T-helper 22 cell (primary cell): ENCODE measurements around the gene VSIG4.

Experiments used
- DNase-seq: peaks from one replicate; pipeline ENCODE4 v3.0.0-alpha.2; 2020; ENCODE audit warnings: low read depth

VSIG4 gene

DNA sequence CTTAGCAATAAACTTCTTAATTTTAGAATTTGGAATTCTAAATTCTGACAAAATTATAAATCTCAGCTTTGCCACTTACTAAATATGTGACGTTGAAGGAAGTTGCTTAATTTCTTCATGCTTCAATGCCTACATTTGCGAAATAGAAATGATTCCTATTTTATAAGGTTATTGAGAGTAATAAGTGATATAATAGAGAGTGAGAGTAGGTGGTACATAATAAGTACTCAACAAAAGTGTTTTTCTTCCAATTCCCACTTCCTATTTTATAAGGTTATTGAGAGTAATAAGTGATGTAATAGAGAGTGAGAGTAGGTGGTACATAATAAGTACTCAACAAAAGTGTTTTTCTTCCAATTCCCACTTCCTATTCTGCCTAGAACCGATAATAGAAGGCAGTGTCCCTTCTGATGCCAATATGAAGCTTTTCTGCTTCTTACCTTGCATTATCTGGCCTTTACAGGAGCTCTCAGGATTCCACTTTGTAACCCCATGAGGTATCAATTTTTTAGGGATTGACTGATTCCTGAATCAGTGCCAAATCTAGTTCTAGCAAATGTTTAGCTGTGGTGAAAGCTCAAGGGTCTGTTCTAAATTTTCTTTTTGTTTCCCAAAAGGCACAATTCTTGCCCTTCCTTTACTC lies 31.4 kb downstream of the VSIG4 start:
- no peak for DNase-seq

DNA sequence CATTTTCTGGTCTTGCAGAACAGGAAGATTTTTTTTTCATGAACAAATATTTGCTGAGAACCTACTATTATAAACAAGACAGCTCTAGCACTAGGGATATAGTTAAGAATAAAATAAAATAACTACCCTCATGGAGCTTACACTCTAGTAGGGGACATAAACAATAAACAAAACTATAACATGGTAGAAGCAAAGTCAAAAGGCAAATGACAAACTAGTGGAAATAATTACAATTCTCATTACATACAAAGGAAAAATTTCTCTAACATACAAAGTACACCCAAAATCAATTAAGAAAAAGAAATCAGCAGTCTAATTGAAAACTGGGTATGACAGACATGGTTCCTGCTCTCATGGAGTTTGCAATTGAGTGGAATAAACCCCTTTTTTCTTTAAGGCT lies 32.0 kb downstream of the VSIG4 start:
- no peak for DNase-seq

DNA sequence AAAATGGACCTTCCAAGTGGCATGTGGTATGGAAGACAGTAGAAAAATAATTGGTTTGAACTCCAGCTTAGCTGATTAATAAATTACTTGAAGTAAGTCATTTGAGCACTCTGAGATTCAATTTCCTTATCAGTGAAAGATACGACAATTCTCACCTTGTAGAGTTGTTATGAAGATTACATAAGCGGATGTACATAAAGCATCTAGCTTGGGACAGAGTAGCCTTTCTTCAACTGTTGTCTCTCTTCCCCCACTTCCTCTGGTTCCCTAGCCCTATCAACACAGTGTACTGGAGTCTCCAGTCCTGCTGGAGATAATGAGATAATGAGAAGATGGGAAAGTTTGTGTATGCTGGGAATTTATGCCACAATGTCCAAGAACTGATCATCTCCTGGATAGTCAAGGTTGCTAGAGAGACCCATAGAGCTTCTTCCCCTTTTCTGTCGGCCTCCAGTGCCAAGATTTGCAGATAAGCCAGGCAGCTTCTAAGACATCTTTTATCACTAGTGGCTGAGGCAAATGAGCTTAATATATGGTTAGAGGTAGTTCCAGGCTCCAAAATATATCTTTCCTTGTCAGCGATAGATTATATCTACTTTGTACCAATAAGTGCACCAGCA lies 33.9 kb downstream of the VSIG4 start:
- no peak for DNase-seq

DNA sequence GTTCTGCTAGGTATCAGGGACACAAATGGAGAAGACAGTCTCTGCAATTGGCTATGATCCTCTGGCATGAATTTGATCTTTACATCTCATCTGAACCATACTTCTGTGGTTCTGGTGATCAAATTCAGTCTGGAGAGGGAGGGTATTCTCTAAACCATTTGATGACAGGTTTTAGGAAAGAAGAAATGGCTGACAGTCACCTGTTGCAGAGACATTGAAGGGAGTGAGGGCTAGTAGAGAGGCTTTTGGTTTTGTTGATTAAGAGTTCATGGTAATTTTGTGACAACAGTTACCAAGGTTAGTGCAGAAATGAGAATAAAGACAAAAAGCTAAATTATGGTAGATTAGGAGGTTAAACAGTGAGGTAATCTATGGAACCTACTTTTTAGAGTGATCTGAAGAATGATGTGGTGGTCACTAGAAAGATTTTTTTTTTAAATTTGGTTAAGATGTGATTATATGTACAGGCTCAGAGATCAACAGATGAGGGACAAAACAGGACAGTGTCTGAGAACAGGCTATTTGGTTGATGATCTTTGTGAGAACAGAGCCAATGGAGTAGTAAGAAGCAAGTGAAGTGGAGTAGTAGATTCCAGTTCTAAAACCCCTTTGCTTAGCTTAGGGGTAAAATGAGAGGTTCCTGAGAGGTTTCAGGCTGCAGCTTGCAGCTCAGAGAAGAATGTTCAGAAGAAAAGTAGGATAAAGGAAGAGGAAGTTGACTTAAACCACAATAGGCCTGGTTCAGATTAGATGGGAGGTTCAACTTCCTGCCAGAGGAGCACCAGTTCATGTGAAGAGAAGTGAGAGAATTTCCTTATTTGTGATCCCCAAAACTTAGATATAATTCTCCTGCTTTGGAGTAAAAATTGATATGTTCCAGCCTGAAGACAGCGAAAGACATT lies 34.7 kb downstream of the VSIG4 start:
- DNase-seq: no peak

DNA sequence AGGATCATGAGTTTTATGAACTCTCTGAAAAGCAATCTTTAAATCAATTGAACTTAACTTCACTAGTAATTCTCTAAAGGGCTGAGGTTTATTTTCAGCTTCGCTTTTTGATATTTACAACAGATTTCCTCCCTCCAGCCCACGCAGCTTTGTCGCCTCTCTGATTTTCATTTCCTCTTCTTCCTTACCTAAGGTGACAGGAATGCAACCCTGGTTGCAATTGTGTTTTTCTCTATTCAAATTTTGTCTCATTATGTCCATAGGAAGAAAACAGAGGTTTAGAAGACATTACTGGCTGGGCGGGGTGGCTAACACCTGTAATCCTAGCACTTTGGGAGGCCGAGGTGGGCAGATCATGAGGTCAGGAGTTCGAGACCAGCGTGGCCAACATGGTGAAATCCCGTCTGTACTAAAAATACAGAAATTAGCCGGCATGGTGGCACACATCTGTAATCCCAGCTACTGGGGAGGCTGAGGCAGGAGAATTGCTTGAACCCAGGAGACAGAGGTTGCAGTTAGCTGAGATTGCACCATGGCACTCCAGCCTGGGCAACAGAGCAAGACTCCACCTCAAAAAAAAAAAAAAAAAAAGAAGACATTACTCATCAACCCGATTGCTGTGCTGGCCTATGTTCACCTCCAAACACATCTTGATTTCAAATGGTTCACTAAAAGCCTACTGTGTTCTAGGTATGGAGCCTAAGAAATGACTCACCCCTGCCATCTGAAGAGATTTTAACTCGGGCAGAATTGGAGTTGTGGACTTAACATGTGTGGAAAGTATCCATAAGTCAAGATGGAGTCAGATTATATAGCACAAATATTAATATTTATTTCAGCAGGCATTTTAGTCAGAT lies 36.8 kb downstream of the VSIG4 start:
- no peak for DNase-seq

DNA sequence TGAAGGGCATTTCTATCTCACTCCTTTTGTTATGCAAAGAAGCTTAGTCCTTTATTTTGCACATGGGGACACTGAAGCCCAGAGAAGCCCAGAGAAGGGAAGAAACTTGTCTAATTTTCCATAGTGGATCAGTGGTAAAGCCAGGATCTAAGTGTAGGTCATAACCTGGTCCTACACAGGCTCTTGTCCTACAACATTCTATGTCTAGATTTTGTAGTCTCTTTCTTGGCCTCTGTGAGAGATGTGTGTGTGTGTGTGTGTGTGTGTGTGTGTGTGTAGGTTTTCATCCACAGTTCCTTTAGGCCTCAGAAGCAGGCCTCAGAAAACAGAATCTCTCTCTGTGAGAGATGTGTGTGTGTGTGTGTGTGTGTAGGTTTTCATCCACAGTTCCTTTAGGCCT lies 38.3 kb downstream of the VSIG4 start:
- DNase-seq: no peak

DNA sequence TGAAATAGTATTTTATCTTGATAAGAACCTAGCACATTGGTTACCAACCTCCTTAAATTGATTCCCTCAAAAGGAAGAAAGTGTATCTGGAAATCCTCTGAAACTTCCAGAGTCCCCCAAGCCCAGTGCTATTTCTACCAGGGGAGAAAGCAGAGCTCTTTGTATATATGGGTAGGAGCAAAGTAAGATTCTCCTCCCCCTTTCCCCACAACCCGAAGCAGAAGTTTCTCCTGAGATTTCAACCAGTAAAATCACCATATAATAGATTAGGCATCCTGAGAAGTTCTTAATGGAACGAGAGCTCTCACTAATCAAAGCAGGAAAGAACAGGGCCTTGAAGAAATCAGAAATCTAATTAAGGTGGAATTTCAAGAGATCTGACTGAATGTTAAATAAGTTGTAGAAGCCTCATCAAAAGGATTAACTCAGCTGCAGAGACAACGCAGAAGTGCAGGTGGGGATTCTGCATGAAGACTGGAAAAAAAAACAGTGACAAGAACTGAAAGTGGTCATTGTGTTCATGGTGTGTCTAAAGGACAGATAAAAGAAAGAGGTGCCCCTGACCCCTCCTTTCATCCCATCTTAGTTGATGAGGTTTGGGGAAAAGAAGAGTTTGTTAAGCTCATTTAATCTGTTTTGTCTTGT lies 39.1 kb downstream of the VSIG4 start:
- no peak for DNase-seq

DNA sequence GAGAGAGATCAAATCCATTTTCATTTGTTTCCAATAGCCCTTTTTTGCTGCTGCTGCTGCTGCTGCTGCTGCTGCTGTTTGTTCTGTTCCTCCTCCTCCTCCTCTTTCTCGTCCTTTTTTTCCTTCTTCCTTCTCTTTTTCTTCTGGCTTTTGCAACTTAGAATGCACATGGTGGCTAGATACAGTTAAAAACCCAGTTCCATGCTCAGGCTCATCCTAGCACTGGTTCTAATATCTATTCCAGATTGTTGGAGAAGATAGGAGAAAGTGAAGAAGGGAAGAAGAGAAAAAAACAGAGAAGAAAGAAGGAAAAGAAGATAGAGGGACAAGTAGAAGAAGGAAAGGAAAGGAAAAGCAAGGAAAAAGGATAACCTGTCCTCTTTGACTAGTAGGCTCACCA lies 39.7 kb downstream of the VSIG4 start:
- no peak for DNase-seq

DNA sequence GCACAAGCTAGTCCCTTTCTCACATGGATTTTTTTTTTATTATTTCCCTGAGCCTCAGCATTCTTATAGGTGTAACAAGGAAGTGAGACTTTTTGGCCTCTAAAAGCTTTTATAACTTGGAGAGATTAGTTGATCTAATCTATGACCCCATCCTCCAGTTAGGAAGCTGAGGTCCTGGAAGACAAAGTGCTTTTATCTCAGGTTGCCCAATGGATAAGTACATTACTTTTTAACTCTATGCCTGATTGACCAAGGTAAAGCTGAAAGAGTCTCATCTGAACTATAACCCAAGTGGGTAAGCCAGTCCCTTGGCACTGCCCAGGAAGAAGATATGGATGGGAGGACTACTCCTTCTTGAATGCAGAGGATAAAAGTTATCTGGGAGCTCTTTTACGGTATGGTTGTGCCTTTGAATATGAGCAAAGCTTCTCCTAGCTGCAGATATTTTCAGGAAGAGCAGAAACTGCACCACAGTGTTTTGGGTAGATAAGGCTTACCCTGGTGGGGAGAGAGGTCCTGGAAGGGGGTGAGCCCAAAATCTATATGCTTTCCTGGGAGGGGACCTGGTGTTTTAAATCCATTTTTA lies 40.2 kb downstream of the VSIG4 start:
- no peak for DNase-seq

DNA sequence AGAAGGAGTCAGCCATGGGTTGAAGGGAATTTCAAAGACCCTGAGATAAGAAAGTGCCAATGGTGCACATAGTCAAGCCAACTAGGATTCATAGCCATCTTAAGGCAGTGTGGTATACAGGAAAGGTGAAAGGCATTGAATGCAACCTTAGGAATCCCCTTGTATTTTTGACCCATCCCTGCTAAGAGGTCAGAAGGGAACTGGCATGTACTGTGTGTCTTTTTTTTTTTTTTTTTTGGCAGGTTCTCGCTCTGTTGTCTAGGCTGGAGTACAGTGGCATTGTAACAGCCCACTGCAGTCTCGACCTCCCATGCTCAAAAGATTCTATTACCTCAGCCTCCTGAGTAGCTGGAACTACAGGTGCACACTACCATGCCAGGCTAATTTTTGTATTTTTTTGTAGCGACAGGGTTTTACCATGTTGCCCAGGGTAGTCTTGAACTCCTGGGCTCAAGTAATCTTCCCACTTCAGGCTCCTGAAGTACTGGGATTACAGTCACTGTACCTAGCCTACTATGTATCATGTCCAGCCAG lies 40.8 kb downstream of the VSIG4 start:
- no peak for DNase-seq

DNA sequence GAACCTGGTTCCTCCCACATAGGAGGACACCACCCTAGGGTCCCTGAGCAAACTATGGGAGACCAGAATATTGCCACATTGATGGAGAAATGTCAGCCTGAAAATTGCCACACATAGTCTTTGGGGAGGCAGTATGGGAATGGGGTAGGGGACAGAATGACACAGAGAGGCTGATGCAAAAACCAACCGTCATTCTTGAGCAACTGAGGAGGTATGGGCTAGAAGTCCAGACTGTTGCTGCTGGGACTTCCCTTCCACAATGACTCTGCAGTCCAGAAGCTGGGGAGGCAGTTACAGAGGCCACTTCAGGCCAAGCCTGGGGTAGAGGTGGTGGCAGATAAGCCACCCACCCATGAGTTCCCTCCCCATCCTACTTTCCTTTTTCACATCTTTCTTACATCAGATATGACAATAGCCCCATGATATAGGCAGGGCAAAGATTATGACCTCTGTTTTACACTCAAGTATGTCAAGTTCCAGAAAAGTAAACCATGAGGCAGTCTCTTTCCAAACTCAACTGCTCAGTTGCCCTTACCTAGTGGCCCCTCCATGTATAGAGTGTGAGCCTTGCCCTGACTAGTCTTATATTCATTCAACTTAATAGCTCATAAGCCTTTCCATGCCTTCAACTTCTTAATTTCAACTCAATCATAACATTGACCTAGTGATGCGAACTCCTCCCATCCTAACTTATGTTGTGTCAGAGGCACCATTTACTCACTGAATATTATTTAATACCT lies 41.7 kb downstream of the VSIG4 start:
- no peak for DNase-seq

DNA sequence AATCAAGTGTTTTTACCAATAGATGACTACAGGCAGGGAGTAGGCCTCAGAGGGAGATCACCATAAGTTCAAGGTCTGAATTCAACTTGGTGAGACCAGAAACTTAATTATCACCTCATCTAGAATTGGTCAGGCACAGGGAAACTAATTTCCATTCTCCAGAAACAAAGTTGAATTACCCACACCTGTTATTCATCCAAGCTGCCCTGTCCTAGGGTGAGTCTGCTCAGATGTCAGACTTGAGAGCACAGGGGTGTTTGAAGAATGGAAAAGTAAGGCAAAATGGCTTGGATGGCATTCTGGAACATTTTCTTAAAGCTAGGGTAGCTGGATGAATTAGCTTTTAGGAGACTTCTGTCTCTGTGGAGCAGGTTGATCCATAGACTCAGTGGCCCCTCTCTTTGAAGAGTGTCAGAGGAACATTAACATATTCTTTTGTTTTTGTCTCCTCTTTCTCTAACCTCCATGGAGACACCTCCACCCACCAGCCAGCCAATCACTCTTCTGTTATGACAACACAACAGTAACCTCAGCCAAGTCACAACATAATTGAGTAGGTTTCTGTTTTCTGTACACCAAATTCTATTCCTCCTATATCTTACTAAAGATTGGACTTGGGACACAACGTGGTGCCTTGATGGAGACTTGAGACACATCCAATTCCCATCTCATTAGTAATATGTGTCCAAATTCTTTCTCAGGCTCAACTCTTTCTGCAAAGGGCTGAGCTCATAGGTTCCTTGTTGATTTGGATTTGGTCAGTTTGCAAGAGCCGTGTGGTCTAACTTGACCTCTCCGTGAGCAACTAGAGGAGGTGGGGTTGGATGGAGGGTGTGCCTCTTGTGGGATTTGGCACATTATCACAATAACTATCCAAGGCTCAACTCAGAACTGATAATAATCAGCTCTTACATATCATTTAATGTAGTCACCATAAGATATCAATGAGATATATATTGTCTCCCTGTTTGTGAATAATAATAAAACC lies 45.1 kb downstream of the VSIG4 start:
- no peak for DNase-seq

DNA sequence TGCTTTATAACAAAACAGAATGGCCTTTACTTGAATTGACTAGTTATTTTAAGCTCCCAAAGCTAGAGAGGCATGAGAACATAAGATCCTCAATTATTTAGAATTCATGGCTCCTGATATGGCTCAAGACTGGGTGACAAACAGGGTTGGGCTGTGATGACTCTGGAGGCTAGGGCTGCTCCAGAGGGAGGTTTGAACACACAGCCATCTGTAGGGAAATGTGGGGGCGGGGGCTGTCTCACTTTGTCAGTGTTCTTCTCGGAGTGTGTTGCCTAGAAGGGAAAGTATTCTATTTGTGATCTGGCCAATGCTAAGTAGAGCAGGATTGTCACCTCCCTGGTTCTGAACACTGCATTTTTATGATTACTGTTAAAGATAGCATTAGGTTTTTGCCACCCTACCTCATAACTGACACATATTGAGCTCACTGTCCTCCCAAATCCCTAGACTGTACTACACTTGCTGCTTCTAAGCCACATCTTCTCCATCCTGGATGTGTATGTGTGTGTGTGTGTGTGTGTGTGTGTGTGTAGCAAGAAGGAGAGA lies 45.9 kb downstream of the VSIG4 start:
- DNase-seq: no peak

DNA sequence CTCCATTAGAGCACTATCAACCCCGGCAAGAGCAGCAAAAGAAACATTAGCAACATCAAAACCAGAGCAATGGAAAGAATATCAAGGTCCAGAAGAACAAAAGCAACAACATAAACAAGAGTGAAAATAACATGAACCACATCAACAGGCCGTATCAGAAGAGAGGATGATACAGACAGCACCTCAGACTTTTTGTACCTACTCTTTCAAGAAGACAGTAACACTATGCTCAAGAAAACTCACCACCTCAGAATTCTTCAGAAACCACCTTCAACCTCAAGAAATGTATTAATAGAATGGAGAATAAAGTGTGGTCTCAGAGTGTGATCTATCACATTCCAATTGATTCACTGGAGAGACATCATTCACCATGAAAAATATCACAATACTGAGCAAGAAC lies 46.5 kb downstream of the VSIG4 start:
- no peak for DNase-seq

DNA sequence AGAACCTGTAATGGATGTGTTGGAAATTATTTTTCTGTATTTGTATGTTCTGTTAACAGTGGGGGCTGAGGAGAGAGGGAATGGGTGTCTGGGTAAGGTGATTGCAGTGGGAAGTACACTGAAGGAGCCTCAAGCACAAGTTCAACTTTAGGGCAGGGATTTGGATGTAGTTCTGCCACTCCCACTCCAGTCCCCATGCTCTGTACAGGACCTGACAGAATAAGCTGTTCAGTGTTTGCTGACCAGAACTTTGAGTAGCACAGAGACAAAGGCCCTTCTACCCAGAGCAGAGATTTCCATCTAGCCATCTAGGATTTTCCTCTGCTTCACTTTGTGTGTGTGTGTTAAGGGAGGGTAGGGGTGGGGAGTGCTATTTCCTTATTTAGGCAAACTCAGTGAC lies 49.2 kb downstream of the VSIG4 start:
- DNase-seq: no peak

DNA sequence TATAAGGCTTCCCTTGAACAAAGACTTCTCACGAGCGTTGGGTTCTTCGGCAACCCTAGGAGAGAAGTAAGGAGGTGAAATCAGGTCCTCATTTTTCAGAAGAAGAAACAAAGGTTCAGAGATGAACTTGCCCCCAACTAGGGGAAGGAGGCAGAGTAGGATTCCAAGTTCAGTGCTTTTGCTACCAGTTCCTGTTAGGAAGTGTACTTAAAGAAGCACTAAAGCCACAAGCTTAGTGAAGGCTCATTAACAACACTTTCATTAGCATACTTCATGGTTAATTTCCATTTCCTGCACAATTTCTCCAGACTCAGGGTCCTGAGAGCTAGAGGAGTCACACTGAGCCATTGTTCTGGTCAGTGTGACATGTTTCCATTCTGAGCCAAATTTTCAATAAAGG lies 52.1 kb downstream of the VSIG4 start:
- DNase-seq: no peak

DNA sequence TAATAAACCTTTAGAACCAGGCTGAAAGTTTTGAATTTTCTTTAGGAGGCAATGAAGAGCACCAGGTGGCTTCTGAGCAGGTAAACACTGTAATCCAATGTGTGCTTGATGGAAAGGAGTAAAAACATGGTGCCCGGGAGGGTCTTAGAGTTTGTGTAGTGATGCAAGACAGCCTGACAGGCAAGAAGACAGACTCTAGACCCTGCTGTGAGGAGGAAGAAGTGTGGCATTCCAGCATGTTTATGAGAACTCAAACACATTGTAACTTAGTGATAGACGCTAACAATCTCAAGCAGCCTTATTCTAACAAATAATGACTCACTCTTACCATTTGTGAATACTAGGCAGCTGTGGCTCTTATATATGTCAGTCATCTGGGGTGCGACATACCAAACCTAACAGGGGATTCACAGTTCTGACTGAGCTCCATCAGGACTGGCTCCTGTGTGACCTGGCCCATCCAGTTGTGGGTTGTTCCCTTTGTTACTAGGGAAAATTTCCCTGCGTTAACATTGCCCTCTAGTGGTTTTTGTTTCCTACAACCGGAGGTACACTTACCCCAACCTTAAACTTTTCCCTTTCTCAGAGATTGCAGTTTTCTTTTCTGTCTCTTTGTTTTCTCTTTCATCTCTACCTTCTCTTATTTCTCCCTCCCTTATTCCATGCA lies 53.8 kb downstream of the VSIG4 start:
- DNase-seq: peak; percentile 11

DNA sequence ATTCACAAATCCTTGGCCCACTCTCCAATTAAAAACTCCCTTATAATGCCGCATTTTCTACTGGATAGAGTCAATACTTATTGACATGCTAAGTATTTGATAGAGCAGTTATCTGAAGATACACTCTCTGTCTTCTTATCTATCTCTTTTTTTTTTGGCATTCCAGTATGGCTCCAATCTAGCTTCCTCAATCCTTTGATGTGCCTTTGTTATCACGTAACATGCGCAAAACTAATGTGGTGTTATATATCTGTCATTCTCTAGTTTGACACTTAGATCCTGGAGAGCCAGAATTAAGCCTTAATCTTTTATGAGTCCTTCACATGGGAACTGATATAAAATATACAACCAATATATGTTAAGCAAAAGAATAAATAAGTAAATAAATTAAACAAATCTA lies 54.7 kb downstream of the VSIG4 start:
- DNase-seq: no peak
